ENCODE results near the gene ADAMTS15. TPM values are rescaled to one million over a fixed set of nuclear protein-coding genes. Genes with fewer than 3 reads are reported as not detected.

The ADAMTS15 gene
- total and polyA plus RNA-seq, 2 donors (not counting 3 experiments of a cell fraction or from before 2014, with no cell fraction given) = 0.08 TPM; not detected in 1

- no peaks in the 10 kb centered on the region for H3K4me1 ChIP-seq (ENCODE audit: control insufficient read depth, extremely low read depth, insufficient read depth, low read length)
- CTCF ChIA-PET = no interaction called here
- no peak overlapping the region for H3K4me3 ChIP-seq (replicated peaks in 1 of 3; ENCODE audit: insufficient read depth in 1 of 3, low read depth in 1 of 3, low read length in 3 of 3)
- intact Hi-C loops (cut with micrococcal nuclease) (no loop called here), dilution Hi-C loops (cut with MboI; ENCODE audit: extremely low pct_ligation_motif_present, low sequenced_read_pairs) (no loop called here)
- H3K36me3 ChIP-seq (ENCODE audit: control insufficient read depth in 2 of 2, extremely low read depth in 1 of 2, insufficient read depth in 2 of 2, low read length in 2 of 2) = no peaks in the 10 kb centered on the region
- peaks cover 0 to 6% of the 10 kb centered on the region in 2 experiments for H3K27me3 ChIP-seq (ENCODE audit: control insufficient read depth in 2 of 2, insufficient read depth in 2 of 2, low read length in 2 of 2)
- H3K9me1 ChIP-seq (replicated peaks; ENCODE audit: control insufficient read depth, extremely low read depth, insufficient read depth, low read length) = no peaks in the 10 kb centered on the region
- H3K4me2 ChIP-seq (ENCODE audit: insufficient read depth, low read length) = no peak overlapping the region
- BruUV-seq (replicated peaks) = no TSS peak
- DNase-seq (ENCODE audit: low read depth, low spot score) = no peak
- H3K9ac ChIP-seq (replicated peaks; ENCODE audit: extremely low read depth, insufficient read depth, low read length) = no peak overlapping the region
- H4K20me1 ChIP-seq (replicated peaks; ENCODE audit: control insufficient read depth, extremely low read depth, insufficient read depth, low read length) = no peaks in the 10 kb centered on the region
- no peak overlapping the region for H2AFZ ChIP-seq (ENCODE audit: low read depth, low read length)
- H3K27ac ChIP-seq (ENCODE audit: insufficient read depth, low read depth, low read length) = no peak overlapping the region
- H3K79me2 ChIP-seq (ENCODE audit: control insufficient read depth, insufficient read depth, low read length) = no peaks in the 10 kb centered on the region
- no peaks in the 10 kb centered on the region for H3K9me3 ChIP-seq (replicated peaks; ENCODE audit: control insufficient read depth, insufficient read depth, low read length)
- POLR2A ChIA-PET = no interaction called here
- no peak for TF ChIP-seq POLR2AphosphoS5 (IDR thresholded peaks at IDR 0.05; ENCODE audit: insufficient read depth, low read depth, low read length)
- TF ChIP-seq MAX (IDR thresholded peaks at IDR 0.05; ENCODE audit: insufficient read depth, insufficient read length) = no peak
- no peak for TF ChIP-seq CTCF (IDR thresholded peaks at IDR 0.05; ENCODE audit: extremely low read depth in 1 of 2, insufficient read depth in 1 of 2, low read depth in 1 of 2, low read length in 2 of 2)
- TF ChIP-seq FOS (IDR thresholded peaks at IDR 0.05; ENCODE audit: borderline replicate concordance, insufficient read depth, low read length) = no peak
- no peak for TF ChIP-seq GATA2 (IDR thresholded peaks at IDR 0.05; ENCODE audit: insufficient read depth, insufficient read length, low read depth, low read length)
- TF ChIP-seq JUN (IDR thresholded peaks at IDR 0.05; ENCODE audit: borderline replicate concordance, insufficient read depth, insufficient read length, low read depth) = no peak
- TF ChIP-seq MYC (IDR thresholded peaks at IDR 0.05; ENCODE audit: low read depth, low read length) = no peak
- TF ChIP-seq EZH2 (IDR thresholded peaks at IDR 0.05; ENCODE audit: borderline replicate concordance, low read depth, low read length, severe bottlenecking) = no peak
- TF ChIP-seq POLR2A (IDR thresholded peaks at IDR 0.05; ENCODE audit: low read depth, low read length) = no peak
- no peak for FAIRE-seq
Measured at GRCh38 chr11:130471731-130472433, 23.4 kb downstream of the ADAMTS15 start.

Data from endothelial cell of umbilical vein (primary cell).